ENCODE results near the gene MAB21L2.
"Not testable (repeated sequence)": the region's sequence is repeated elsewhere in the genome, so short reads cannot be mapped to it uniquely, and the experiment has no call there.

The MAB21L2 gene

DNA sequence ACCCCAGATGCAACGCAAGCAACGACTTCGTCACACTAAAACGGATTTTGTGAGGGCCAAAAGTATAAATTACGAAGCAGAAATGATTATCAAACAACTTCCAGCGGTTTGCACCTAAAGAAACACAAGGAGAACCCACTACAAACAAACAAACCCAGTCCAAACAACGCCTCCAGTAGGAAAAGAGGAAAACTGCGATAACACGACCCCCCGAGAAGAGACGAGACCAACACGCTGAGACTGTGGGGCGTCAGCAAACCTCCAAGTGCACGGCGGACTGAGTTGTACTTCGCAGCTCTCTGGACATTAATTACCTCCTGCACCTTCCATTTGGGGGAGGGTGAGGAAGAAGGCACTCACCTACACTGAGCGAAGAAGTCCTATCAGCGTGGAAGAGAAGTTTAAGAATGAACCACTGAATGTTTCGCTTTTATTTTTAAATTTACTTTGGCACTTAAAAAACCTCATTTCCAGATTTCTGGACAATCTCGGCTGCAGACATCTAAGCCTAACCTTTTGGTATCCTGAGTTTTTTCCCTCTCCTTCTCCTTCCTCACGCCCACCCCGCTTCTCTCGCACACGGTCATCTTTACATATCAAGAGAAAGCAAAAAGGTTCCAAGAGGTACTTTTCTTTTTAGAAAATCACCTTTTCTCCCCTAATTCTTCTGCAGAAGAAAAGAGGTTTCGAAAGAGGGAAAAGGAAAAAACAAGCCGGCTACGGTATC, at the start of gene MAB21L2:
Gene MAB21L2 (plus strand): TSS at position 6 of the 727 bp plus-strand sequence. CDS start 879 bp downstream, outside the sequence.
- no peak within 1 kb of the TSS for H3K4me3 ChIP-seq (ENCODE audit: low read depth, low read length)
- TF ChIP-seq CTCF (IDR thresholded peaks at IDR 0.05; ENCODE audit: control insufficient read depth, extremely low read depth, insufficient read depth), result no peak
- no peak for DNase-seq (ENCODE audit: low read depth)

GRCh38 chr4:150533673-150534072, 48.3 kb upstream of the MAB21L2 start:
- no peak for DNase-seq (ENCODE audit: low read depth)
- TF ChIP-seq CTCF (IDR thresholded peaks at IDR 0.05; ENCODE audit: control insufficient read depth, extremely low read depth, insufficient read depth), result no peak

GRCh38 chr4:150534818-150535217, 47.1 kb upstream of the MAB21L2 start:
- H3K4me3 ChIP-seq (ENCODE audit: low read depth, low read length), result no peak overlapping the region
- no peak for TF ChIP-seq CTCF (IDR thresholded peaks at IDR 0.05; ENCODE audit: control insufficient read depth, extremely low read depth, insufficient read depth)
- no peak for DNase-seq (ENCODE audit: low read depth)

More at GRCh38 chr4:150533673-150534072, 48.3 kb upstream of the MAB21L2 start:
- H3K4me3 ChIP-seq (ENCODE audit: low read depth, low read length), result no peak overlapping the region

DNA sequence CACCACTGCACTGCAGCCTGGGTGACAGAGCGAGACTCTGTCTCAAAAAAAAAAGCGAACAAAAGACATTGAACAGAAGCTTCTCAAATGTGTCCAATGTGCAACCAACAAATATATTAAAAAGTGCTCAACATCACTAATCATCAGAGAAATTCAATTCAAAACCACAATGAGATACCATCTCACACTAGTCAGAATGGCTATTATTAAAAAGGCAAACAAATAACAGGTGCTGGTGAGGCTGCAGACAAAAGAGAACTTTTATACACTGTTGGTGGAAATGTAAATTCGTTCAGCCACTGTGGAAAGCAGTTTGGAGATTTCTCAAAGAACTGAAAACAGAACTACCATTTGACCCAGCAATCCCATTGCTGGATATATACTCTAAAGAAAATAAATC, 44.0 kb upstream of the MAB21L2 start:
- not testable (repeated sequence) for H3K4me3 ChIP-seq (ENCODE audit: low read depth, low read length); DNase-seq (ENCODE audit: low read depth)

DNA sequence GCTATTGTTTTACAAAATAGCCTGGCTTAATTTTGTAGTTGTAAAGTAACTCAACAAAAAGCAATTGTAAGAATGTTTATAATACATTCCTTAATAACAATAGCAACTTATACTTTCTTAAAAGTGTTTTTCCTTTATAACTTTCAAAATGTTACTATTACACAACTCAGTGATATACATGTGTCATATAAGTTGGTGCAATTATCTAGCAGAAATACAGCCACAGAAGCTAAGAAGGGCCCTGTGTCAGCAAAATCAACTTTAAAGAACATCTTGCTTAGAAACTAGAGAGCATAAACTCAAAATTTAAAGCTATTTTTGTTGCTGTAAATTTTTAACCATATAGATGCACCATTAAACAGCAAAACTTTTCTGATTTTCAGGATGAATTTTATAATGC, 41.4 kb upstream of the MAB21L2 start:
- no peak overlapping the region for H3K4me3 ChIP-seq (ENCODE audit: low read depth, low read length)
- no peak for DNase-seq (ENCODE audit: low read depth)
- TF ChIP-seq CTCF (IDR thresholded peaks at IDR 0.05; ENCODE audit: control insufficient read depth, extremely low read depth, insufficient read depth), result no peak

- TF ChIP-seq CTCF (IDR thresholded peaks at IDR 0.05; ENCODE audit: control insufficient read depth, extremely low read depth, insufficient read depth), result no peak
- no peak for DNase-seq (ENCODE audit: low read depth)
- H3K4me3 ChIP-seq (ENCODE audit: low read depth, low read length), result no peak overlapping the region
Observed at GRCh38 chr4:150540959-150541360, 41.0 kb upstream of the MAB21L2 start.

DNA sequence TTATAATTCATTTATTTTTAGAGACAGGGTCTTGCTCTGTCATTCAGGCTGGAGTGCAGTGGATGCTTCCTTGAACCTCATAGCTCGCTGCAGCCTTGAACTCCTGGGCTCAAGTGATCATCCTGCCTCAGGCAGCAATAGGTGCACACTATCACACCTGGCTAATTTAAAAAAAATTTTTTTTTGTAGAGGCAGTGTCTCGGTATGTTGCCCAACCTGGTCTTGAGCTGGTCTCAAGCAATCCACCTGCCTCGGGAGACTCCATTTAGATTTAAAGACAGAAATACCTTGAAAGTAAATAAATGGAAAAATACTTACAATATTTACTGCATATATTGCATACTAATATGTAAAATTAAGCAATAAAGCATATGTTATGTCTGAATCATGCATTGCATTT, 40.3 kb upstream of the MAB21L2 start:
- no peak overlapping the region for H3K4me3 ChIP-seq (ENCODE audit: low read depth, low read length)
- no peak for TF ChIP-seq CTCF (IDR thresholded peaks at IDR 0.05; ENCODE audit: control insufficient read depth, extremely low read depth, insufficient read depth)
- no peak for DNase-seq (ENCODE audit: low read depth)
